Testis (tissue), 3 donors: ENCODE results near the gene NHEJ1. TPM values are rescaled to one million over a fixed set of nuclear protein-coding genes. Genes with fewer than 3 reads are reported as not detected.

Experiments
- DNase-seq: peaks from one replicate; pipeline ENCODE4 v3.0.0-alpha.2; 2019
- H3K27ac ChIP-seq, 2 donors: fragments of 200-600 bp; sonication (generic); one replicate each; pipeline ENCODE4 v1.5.1; 2019
- H3K27me3 ChIP-seq: fragments of 200-600 bp; sonication (generic); one replicate; pipeline ENCODE4 v1.5.1; 2019
- H3K36me3 ChIP-seq: fragments of 200-600 bp; sonication (generic); one replicate; pipeline ENCODE4 v1.5.1; 2017; ENCODE audit warnings: low read depth; ENCODE audit errors: missing control alignments
- H3K4me1 ChIP-seq: fragments of 200-600 bp; sonication (generic); one replicate; pipeline ENCODE4 v1.5.1; 2019
- H3K4me3 ChIP-seq, 2 donors: fragments of 200-600 bp; sonication (generic); one replicate each; pipeline ENCODE4 v1.5.1; 2017 to 2019
- H3K9me3 ChIP-seq: fragments of 200-600 bp; sonication (generic); one replicate; pipeline ENCODE4 v1.5.1; 2017
- POLR2A ChIP-seq: fragments of 450-650 bp; IDR thresholded peaks from one replicate; pipeline ENCODE4 v1.6.1; 2017; ENCODE audit warnings: antibody characterized with exemption, mild to moderate bottlenecking, moderate library complexity
- WGBS, 2 donors: methylation state at CpG; one replicate each; pipeline ENCODE4 v1.1.5; 2018; 5-methylcytosine and 5-hydroxymethylcytosine counted together
- intact Hi-C: fragments of 100-400 bp; cut with DNase I; formaldehyde crosslinking; loops from one replicate; pipeline ENCODE4 v1.15.1; 2023; ENCODE audit warnings: low total_unique reads
- polyA plus RNA-seq: library from polyadenylated mRNA; stranded (reverse); fragments of 350-450 nt; fragmentation: Illumina TruSeq; extraction: RNeasy Lipid Tissue Mini Kit (QIAGEN cat#74804); gene quantifications from one replicate; pipeline ENCODE4 v1.2.3, GENCODE V29; 2014; ENCODE audit warnings: low read depth, low replicate concordance; ENCODE audit not compliant: insufficient read depth
- total RNA-seq, 2 donors: library from RNA; depleted of rRNA; stranded (reverse); fragments of >200 nt; gene quantifications; one replicate each; pipeline ENCODE4 v1.2.3, GENCODE V29; 2016
- TF ChIP-seq, protein P1 (sequence below), 3 experiments: fragments of 450-650 bp in 2 of 3; fragments of 200-600 bp in 1 of 3; sonication (generic) in 1 of 3; IDR thresholded peaks; one replicate each; pipeline ENCODE4 v1.5.1; 2016 to 2019; ENCODE audit warnings: antibody characterized with exemption in 3 of 3, mild to moderate bottlenecking in 2 of 3, moderate library complexity in 1 of 3

NHEJ1 gene
- total and polyA plus RNA-seq, 3 donors from 2014 or later = 33.4 to 67.0 (median 38.5) TPM

DNA sequence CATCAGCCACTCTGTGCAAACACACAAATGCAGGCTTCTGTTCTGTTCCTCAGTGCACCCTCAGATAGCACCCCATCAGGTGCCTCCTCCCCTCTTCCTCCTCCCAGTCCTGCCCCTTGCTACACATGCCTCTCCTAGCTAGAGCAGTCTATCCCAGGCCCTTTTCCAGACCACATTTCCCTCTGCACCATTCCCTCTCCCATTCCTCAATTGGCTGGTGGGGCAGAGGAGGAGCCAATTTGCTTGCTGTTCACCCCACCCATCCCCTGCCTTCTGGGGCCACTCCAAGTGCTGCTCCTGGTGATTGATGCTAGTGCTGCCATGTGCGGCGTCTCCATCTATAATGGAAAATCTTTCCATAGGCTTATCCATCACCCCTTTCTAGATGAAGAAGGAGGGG, 124.7 kb downstream of the NHEJ1 start:
- H3K27me3 ChIP-seq = no peaks in the 10 kb centered on the region
- DNase-seq = no peak
- no peaks in the 10 kb centered on the region for H3K9me3 ChIP-seq
- intact Hi-C loops = no loop called here
- no peaks in the 10 kb centered on the region for H3K36me3 ChIP-seq
- no peak overlapping the region for H3K27ac ChIP-seq
- no peak overlapping the region for H3K4me3 ChIP-seq
- 65 to 87% methylated on average over 2 of the region's 2 CpGs for WGBS, 2 donors
- TF ChIP-seq, protein P1, sequence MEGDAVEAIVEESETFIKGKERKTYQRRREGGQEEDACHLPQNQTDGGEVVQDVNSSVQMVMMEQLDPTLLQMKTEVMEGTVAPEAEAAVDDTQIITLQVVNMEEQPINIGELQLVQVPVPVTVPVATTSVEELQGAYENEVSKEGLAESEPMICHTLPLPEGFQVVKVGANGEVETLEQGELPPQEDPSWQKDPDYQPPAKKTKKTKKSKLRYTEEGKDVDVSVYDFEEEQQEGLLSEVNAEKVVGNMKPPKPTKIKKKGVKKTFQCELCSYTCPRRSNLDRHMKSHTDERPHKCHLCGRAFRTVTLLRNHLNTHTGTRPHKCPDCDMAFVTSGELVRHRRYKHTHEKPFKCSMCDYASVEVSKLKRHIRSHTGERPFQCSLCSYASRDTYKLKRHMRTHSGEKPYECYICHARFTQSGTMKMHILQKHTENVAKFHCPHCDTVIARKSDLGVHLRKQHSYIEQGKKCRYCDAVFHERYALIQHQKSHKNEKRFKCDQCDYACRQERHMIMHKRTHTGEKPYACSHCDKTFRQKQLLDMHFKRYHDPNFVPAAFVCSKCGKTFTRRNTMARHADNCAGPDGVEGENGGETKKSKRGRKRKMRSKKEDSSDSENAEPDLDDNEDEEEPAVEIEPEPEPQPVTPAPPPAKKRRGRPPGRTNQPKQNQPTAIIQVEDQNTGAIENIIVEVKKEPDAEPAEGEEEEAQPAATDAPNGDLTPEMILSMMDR (IDR thresholded peaks at IDR 0.05) = no peak
- TF ChIP-seq POLR2A = no peak
- no peaks in the 10 kb centered on the region for H3K4me1 ChIP-seq

GRCh38 chr2:219034823-219035222, 125.8 kb downstream of the NHEJ1 start:
- Histone ChIP-seq H3K4me3 (no peak overlapping the region), H3K27ac (no peak overlapping the region), H3K36me3 (no peaks in the 10 kb centered on the region), H3K27me3 (no peaks in the 10 kb centered on the region), H3K9me3 (no peaks in the 10 kb centered on the region), H3K4me1 (no peaks in the 10 kb centered on the region)
- WGBS, 2 donors = 55 to 69% methylated on average over 6 of the region's 6 CpGs
- intact Hi-C loops = no loop called here
- no peak for TF ChIP-seq POLR2A
- TF ChIP-seq, protein P1 (IDR thresholded peaks at IDR 0.05) = no peak
- no peak for DNase-seq

DNA sequence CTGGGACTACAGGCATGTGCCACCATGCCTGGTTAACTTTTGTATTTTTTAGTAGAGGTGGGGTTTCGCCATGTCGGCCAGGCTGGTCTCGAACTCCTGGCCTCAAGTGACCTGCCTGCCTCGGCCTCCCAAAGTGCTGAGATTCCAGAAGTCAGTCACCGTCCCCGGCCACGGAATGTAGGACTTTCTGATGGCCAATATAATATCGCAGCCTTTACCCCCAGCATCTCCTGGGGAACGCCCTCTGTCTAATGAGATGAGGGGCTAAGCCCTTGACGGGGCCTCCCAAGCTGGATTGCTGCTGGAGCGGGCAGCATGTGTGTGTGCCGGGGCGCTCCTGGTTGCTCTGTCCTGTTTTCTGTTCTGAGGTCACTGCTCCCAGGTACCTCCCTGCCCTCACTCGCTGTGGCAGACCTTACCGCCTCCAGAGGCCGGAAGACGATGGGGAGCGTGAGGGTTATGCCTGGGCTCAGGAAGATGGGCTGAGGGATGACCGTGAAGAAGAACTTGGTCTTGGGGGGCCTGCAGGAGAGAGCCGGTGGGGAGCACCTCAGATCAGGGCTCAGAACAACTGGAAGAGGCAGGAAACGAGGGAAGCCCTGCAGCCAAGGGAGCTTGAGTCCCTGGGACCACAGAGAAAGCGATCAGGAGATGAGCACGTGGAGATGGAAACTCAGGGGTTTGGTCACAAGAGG, 128.4 kb downstream of the NHEJ1 start:
- Histone ChIP-seq H3K36me3 (no peaks in the 10 kb centered on the region), H3K4me3 (no peak overlapping the region), H3K4me1 (no peaks in the 10 kb centered on the region), H3K27ac (no peak overlapping the region), H3K9me3 (no peaks in the 10 kb centered on the region), H3K27me3 (no peaks in the 10 kb centered on the region)
- no peak for TF ChIP-seq POLR2A
- TF ChIP-seq, protein P1 (IDR thresholded peaks at IDR 0.05) = no peak
- intact Hi-C loops = no loop called here
- DNase-seq = no peak
- WGBS, 2 donors = 83 to 84% methylated on average over 23 of the region's 23 CpGs

DNA sequence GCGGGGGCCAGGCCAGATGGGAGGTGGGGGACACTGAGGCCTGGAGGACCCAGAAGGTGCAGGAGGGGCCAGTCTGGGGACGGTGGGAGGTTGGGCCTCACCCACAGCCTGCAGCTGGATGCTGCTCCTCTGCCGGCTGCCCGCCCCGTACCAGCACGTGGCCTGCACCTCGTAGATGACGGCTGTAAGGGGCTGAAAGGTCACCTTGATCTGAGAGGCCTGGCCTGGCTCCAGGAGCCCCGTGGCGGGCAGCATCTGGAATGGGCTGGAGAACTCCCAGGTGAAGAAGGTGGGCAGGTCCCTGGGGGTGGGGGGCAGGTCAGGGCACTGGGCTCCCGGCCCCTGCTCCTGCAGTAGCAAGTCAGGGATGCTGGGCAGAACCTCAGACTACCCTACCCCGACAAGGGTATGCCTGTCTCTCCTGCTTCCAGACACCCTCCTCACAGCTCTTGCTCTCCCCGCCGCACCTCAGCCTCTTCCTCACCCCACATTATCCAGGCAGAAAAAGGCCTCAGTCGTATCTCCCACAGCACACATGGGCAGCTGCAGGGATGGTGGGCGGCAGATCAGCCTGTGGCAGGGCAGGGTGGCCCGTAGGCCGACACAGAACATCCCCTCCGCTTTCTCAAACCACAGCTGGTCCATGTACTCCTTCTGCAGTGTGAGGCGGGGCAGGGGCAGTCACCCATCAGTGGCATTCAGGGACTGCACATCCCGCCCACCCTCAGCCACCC, 129.4 kb downstream of the NHEJ1 start:
- 77 to 79% methylated on average over 21 of the region's 21 CpGs for WGBS, 2 donors
- Histone ChIP-seq H3K36me3 (no peaks in the 10 kb centered on the region), H3K27ac (no peak overlapping the region), H3K4me1 (no peaks in the 10 kb centered on the region), H3K4me3 (no peak overlapping the region), H3K27me3 (no peaks in the 10 kb centered on the region), H3K9me3 (no peaks in the 10 kb centered on the region)
- intact Hi-C loops = no loop called here
- TF ChIP-seq, protein P1 (IDR thresholded peaks at IDR 0.05) = no peak
- TF ChIP-seq POLR2A = no peak
- DNase-seq = no peak
